GM12864 (cell line): Measurements from ENCODE around the gene SARDH.

Experiments used
- DNase-seq: peaks from one replicate; pipeline ENCODE4 v3.0.0-alpha.2; 2011; ENCODE audit warnings: low read depth
- H3K4me3 ChIP-seq: 2 replicates; pipeline ENCODE4 v1.5.1; 2011; ENCODE audit warnings: mild to moderate bottlenecking, low read depth, low read length, control low read depth
- TF ChIP-seq, protein P1 (sequence below): IDR thresholded peaks from 2 replicates; pipeline ENCODE4 v1.5.1; 2011; ENCODE audit warnings: low read depth, mild to moderate bottlenecking, moderate library complexity, low read length, control low read depth, inconsistent platforms; ENCODE audit errors: missing control alignments

SARDH gene

DNA sequence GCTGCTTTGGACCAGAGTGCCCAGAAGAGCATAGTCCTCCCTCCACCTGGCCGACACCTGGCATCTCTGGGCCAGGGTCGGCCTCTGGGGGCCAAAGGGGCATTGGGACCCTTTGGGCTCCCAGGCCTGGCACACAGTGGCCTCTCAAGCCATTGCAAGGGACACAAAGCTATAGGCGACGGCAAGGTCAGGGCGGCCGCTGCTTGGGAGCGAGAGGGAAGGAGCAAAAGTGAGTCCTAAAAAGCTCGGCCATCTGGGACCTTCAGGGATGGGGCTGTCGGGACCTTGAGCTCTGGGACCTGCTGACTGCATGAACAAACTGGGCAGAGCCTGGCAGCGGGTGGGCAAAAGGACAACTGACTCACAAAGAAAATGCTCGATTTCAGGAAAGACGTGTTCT, 88.1 kb downstream of the SARDH start:
- DNase-seq, result no peak
- TF ChIP-seq, protein P1, sequence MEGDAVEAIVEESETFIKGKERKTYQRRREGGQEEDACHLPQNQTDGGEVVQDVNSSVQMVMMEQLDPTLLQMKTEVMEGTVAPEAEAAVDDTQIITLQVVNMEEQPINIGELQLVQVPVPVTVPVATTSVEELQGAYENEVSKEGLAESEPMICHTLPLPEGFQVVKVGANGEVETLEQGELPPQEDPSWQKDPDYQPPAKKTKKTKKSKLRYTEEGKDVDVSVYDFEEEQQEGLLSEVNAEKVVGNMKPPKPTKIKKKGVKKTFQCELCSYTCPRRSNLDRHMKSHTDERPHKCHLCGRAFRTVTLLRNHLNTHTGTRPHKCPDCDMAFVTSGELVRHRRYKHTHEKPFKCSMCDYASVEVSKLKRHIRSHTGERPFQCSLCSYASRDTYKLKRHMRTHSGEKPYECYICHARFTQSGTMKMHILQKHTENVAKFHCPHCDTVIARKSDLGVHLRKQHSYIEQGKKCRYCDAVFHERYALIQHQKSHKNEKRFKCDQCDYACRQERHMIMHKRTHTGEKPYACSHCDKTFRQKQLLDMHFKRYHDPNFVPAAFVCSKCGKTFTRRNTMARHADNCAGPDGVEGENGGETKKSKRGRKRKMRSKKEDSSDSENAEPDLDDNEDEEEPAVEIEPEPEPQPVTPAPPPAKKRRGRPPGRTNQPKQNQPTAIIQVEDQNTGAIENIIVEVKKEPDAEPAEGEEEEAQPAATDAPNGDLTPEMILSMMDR, result no peak
- H3K4me3 ChIP-seq, result no peak overlapping the region

DNA sequence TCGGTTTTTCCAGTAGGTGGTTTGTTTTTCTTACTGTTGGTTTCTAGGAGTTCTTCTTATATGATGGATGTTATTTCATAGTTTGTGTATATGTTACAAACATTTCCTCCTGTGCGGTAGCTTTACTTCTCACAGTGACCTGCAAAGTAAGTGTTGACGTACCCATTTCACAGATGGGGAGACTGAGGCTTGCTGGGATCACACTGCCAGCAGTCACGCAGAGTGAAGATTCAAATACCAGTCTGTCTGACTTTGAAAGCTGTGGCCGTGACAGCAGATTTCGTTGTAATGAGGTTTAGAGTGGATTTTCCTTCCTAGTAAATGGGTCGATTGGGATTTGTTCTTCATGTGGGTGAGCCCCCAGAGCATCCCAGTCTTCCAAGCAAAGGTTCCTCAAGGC, 89.0 kb downstream of the SARDH start:
- DNase-seq, result no peak
- H3K4me3 ChIP-seq, result no peak overlapping the region
- TF ChIP-seq, protein P1, result no peak

DNA sequence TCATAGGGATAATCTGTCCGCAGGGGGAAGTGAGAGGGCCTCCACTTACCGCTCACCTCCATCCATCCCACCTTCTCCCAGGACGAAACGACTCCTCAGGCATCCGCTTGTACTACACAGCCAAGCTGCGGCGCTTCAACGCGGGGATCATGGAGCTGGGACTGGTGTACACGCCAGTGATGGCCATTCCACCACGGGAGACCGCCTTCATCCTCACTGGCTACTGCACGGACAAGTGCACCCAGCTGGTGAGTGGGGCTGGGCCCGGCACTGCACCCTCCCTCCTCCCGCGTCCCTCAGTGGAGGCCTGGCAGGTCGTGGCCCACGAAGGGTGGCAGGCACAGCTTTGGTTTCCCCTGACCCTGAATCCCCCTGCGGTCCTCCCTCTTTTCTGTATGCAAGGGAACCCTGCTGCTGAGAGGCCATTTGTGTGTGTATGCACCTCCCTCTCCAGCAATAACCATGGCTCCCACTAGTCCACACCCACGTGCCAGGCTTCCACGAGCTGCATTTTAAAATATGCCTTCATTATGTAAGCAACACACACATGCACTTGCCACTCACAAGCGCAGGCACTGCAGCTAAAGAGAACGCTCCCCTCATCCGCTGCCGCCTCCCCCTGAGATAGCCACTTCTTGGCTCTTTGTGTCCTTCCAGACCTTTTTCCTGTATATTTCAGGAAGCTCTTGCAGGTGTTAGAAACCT, 90.2 kb downstream of the SARDH start:
- TF ChIP-seq, protein P1, result no peak
- no peak overlapping the region for H3K4me3 ChIP-seq
- DNase-seq, result no peak

DNA sequence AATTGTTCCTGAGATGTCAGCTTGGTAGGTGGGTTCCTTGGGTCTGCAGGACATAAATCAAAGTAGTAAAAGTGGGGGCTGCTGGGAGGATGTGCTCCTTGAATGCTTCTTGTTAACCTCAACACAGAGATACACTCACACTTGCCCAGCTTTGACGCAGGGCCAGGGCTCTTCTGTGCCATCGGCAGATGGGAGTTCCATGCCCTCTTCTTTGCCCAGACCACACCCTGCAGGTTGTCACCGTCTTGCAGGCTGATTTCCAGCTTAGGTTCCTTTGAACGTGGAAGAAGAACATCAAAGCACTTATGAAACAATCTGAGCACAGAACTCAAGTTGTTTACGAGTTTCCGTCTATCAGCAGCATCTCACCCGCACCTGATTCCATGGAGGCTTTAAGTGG, 91.0 kb downstream of the SARDH start:
- no peak for DNase-seq

DNA sequence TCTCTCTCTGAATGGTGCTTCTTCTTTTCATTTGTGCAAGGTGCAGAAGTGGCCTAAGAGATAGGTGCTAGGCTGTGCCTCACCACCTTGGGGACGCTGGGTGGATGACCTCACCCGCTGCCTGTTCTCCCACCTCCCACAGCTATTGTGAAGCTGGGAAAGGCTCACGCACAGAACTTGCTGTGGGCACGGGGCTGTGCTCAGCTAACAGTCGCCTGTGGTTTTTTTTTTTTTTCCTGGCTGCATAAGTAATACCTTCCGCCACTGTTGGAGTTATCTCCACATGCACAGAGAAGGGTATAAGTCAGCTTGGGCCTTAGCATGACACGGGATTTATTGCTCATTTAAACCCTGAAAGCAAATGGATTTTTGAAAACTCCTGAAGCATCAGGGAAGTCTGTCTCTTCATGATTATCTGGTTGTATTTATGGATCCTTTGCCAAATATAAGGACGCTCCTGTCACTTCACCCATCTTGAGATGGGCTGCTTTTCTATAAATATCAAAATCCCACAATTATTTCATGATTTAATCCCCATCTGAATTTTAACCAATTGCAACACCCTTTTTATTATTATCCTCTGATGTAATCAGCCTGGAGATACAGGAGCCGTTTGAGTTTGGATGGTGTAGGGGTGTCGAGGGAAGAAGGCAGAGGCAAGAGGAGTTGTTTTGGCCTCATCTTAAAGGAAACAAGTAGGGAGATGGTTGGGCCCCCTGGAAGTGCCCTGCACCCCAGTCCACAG, 93.0 kb downstream of the SARDH start:
- TF ChIP-seq, protein P1, result no peak

More for the DNA sequence above, 91.0 kb downstream of the SARDH start:
- no peak overlapping the region for H3K4me3 ChIP-seq
- TF ChIP-seq, protein P1, result no peak

DNA sequence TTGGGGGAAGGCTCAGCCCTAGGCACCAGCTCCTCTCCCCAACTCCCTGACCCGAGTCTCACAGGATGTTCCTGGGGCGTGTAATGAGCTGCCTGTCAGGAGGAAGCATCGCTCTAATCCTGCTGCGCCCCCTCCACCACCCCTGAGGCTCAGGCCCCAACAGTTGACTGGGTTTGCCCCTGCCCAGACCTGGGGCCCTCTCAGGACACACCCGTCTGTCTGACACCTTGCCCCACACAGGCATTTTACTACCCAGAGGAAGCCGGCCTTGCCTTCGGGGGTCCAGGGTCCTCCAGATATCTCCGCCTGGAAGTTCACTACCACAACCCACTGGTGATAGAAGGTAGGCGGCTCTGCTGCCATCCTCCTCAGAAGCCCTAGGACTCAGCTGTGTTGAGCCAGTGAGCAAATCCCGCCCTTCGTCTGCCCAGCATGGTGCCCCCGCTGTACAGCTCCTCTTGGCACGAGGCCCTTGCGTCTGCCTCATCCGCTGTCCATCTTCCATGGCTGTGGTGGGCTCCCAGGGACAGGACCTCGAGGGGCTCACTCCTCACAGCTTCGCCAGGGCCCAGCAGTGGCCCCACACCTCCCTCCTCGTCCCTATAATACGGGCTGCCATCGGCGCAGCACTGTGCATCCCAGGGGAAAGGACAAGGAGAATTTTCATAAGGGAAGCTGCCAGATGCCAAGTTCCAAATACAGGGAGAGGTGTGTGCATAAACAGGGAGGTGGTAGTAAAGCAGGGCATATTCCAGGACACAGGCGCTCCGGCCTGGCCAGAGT, 94.0 kb downstream of the SARDH start:
- DNase-seq, result no peak
- TF ChIP-seq, protein P1, result no peak

More for the DNA sequence above, 93.0 kb downstream of the SARDH start:
- no peak overlapping the region for H3K4me3 ChIP-seq
- no peak for DNase-seq

More for the DNA sequence above, 94.0 kb downstream of the SARDH start:
- H3K4me3 ChIP-seq, result no peak overlapping the region
